HepG2 (cell line): ENCODE results near the gene CTU2. TPM values are rescaled to one million over a fixed set of nuclear protein-coding genes. Genes with fewer than 3 reads are reported as not detected.

Experiments used
- ATAC-seq: fragments of 200-7000 bp; cut with Tn5 transposase; 3 replicates; pipeline ENCODE4 v1.9.1; 2020; ENCODE audit warnings: mild to moderate bottlenecking, moderate library complexity
- BruUV-seq: library from RNA; stranded (reverse); fragments of 400-500 nt; replicated peaks from 2 replicates; lab custom pipeline; 2021; lab: Mats Ljungman, UMichigan
- CTCF ChIA-PET: fragments of 300-600 bp; formaldehyde crosslinking; extraction: SDS; loops from one replicate; lab custom pipeline; 2021; ENCODE audit warnings: low total read pairs, inconsistent platforms, low intra/inter-chr PET ratio; lab: Yijun Ruan, JAX
- POLR2A ChIA-PET: fragments of 350-600 bp; sonication (Branson Sonifier 250); formaldehyde crosslinking; loops from one replicate; lab custom pipeline; 2020; ENCODE audit warnings: antibody characterized with exemption, inconsistent platforms; lab: Yijun Ruan, JAX
- DNase-seq: peaks from one replicate; pipeline ENCODE4 v3.0.0-alpha.2; 2015; ENCODE audit warnings: low spot score
- FAIRE-seq: peaks from 3 replicates; lab custom pipeline; 2011; peaks lifted over from hg19 to GRCh38; lab: Jason Lieb, UNC
- H2AFZ ChIP-seq: one replicate; pipeline ENCODE4 v1.6.1; 2011; ENCODE audit warnings: low read length, inconsistent platforms
- H3K27ac ChIP-seq: fragments of 300-600 bp; 3 replicates; pipeline ENCODE4 v1.8.0; 2011; ENCODE audit warnings: mixed run types, mild to moderate bottlenecking, mixed read lengths, low read length, inconsistent platforms; ENCODE audit not compliant: insufficient read depth; ENCODE audit errors: extremely low read length
- H3K27me3 ChIP-seq, 2 experiments: fragments of 200-600 bp in 1 of 2; 2 replicates in 1 of 2; 3 replicates in 1 of 2; pipeline versions ENCODE4 v1.6.0 to v1.8.0; 2011; ENCODE audit warnings: low read length in 2 of 2, mild to moderate bottlenecking in 2 of 2, moderate library complexity in 2 of 2, inconsistent platforms in 1 of 2; ENCODE audit not compliant: insufficient read depth in 2 of 2, control insufficient read depth in 1 of 2
- H3K36me3 ChIP-seq, 2 experiments: fragments of 200-600 bp in 1 of 2; replicated peaks in 1 of 2; 2 replicates in 1 of 2; 3 replicates in 1 of 2; pipeline versions ENCODE4 v1.5.1 to v1.8.0; 2011; ENCODE audit warnings: low read length in 2 of 2, inconsistent platforms in 1 of 2; ENCODE audit not compliant: insufficient read depth in 2 of 2, control insufficient read depth in 1 of 2
- H3K4me1 ChIP-seq: 2 replicates; pipeline ENCODE4 v1.5.1; 2012; ENCODE audit warnings: low read length, inconsistent platforms; ENCODE audit not compliant: insufficient read depth
- H3K4me2 ChIP-seq: 2 replicates; pipeline ENCODE4 v1.6.0; 2011; ENCODE audit warnings: low read depth, low read length, inconsistent platforms
- H3K4me3 ChIP-seq, 3 experiments: fragments of 200-600 bp in 1 of 3; sonication (generic), shearing (Covaris generic) in 1 of 3; replicated peaks in 1 of 3; 2 replicates each; pipeline ENCODE4 v1.5.1; 2011 to 2016; ENCODE audit warnings: low read length in 3 of 3, inconsistent platforms in 2 of 3, low read depth in 2 of 3, mild to moderate bottlenecking in 2 of 3, control low read depth in 1 of 3, mixed read lengths in 1 of 3; ENCODE audit not compliant: insufficient read depth in 1 of 3
- H3K79me2 ChIP-seq: one replicate; pipeline ENCODE4 v1.6.1; 2011; ENCODE audit warnings: low read length, inconsistent platforms; ENCODE audit not compliant: insufficient read depth
- H3K9ac ChIP-seq: 2 replicates; pipeline ENCODE4 v1.6.0; 2011; ENCODE audit warnings: mild to moderate bottlenecking, low read depth, low read length, inconsistent platforms; ENCODE audit not compliant: insufficient read depth
- H3K9me3 ChIP-seq: 2 replicates; pipeline ENCODE4 v1.5.1; 2012; ENCODE audit warnings: mild to moderate bottlenecking, low read length
- H4K20me1 ChIP-seq: 2 replicates; pipeline ENCODE4 v1.6.0; 2011; ENCODE audit warnings: inconsistent platforms, mild to moderate bottlenecking, low read length, moderate library complexity; ENCODE audit not compliant: insufficient read depth
- ADNP ChIP-seq: sonication (generic); formaldehyde crosslinking; IDR thresholded peaks from 2 replicates; pipeline ENCODE4 v1.4.0; 2020; ENCODE audit warnings: missing genetic modification reagents
- IKZF1 ChIP-seq: fragments of 450-650 bp; IDR thresholded peaks from 2 replicates; pipeline ENCODE4 v1.7.1; 2016
- KDM2A ChIP-seq: sonication (generic); formaldehyde crosslinking; IDR thresholded peaks from 2 replicates; pipeline ENCODE4 v1.4.0; 2020; ENCODE audit warnings: low read depth, missing genetic modification reagents, borderline replicate concordance
- MTA3 ChIP-seq: sonication (generic); formaldehyde crosslinking; IDR thresholded peaks from 2 replicates; pipeline ENCODE4 v1.4.0; 2020; ENCODE audit warnings: missing genetic modification reagents
- SYNCRIP ChIP-seq: fragments of 200-400 bp; formaldehyde crosslinking; IDR thresholded peaks from 2 replicates; pipeline ENCODE4 v1.6.1; 2018; ENCODE audit warnings: mild to moderate bottlenecking, low read depth, low read length; ENCODE audit not compliant: insufficient read depth
- ZNF230 ChIP-seq: sonication (generic); formaldehyde crosslinking; IDR thresholded peaks from 2 replicates; pipeline ENCODE4 v1.4.0; 2020; ENCODE audit warnings: mild to moderate bottlenecking, missing genetic modification reagents
- ZNF605 ChIP-seq: sonication (generic); formaldehyde crosslinking; IDR thresholded peaks from 2 replicates; pipeline ENCODE4 v1.8.0; 2022; ENCODE audit warnings: mild to moderate bottlenecking, missing genetic modification reagents
- ZNF790 ChIP-seq: sonication (generic); formaldehyde crosslinking; IDR thresholded peaks from 2 replicates; pipeline ENCODE4 v1.8.0; 2022; ENCODE audit warnings: missing genetic modification reagents, mild to moderate bottlenecking, borderline replicate concordance
- ZZZ3 ChIP-seq: sonication (generic); formaldehyde crosslinking; IDR thresholded peaks from 2 replicates; pipeline ENCODE4 v1.4.0; 2020; ENCODE audit warnings: missing genetic modification reagents, mild to moderate bottlenecking, borderline replicate concordance
- WGBS: methylation state at CpG from one replicate; pipeline ENCODE4 v1.1.6; 2017; ENCODE audit warnings: low lambda C conversion rate; 5-methylcytosine and 5-hydroxymethylcytosine counted together
- in situ Hi-C: cut with HindIII; loops from 2 replicates; pipeline ENCODE4 v1.10.0; 2017; ENCODE audit warnings: low pct_unique_long_range_greater_than_20kb; ENCODE audit not compliant: extremely low pct_ligation_motif_present
- intact Hi-C: fragments of 100-400 bp; cut with micrococcal nuclease; formaldehyde crosslinking; loops from one replicate; pipeline ENCODE4 v1.10.0; 2022; ENCODE audit not compliant: unreplicated experiment
- polyA plus RNA-seq, 8 experiments: library from polyadenylated mRNA; depleted of rRNA in 3 of 8; stranded (reverse) in 7 of 8; unstranded in 1 of 8; fragments of >200 nt; fragmentation: Illumina TruSeq in 4 of 8; extraction: Trizol in 4 of 8; gene quantifications; 2 replicates each; pipeline versions ENCODE4 v1.2.1 to v1.2.3, GENCODE V29; 2011 to 2016; ENCODE audit warnings: low read depth in 4 of 8, missing spikeins in 1 of 8, mixed read lengths in 1 of 8; ENCODE audit not compliant: insufficient read depth in 1 of 8
- total RNA-seq, 5 experiments: library from RNA; depleted of rRNA; stranded (reverse); fragments of >200 nt; fragmentation: Illumina TruSeq; extraction: Trizol; gene quantifications; 2 replicates each; pipeline ENCODE4 v1.2.3, GENCODE V29; 2016; ENCODE audit warnings: low read depth in 1 of 5
- TF ChIP-seq, protein P1 (sequence below): IDR thresholded peaks from 2 replicates; pipeline ENCODE4 v1.6.1; 2016; ENCODE audit warnings: low read depth, missing genetic modification reagents, missing compliant biosample characterization
- TF ChIP-seq, protein P2 (sequence below): sonication (generic); formaldehyde crosslinking; IDR thresholded peaks from 2 replicates; pipeline ENCODE4 v1.4.0; 2020; ENCODE audit warnings: mild to moderate bottlenecking, missing genetic modification reagents

The CTU2 gene
- total and polyA plus RNA-seq, 2 of the 13 experiments (the other 11 are each of a cell fraction or from before 2014, with no cell fraction given), result 13.3 to 21.9 TPM

DNA sequence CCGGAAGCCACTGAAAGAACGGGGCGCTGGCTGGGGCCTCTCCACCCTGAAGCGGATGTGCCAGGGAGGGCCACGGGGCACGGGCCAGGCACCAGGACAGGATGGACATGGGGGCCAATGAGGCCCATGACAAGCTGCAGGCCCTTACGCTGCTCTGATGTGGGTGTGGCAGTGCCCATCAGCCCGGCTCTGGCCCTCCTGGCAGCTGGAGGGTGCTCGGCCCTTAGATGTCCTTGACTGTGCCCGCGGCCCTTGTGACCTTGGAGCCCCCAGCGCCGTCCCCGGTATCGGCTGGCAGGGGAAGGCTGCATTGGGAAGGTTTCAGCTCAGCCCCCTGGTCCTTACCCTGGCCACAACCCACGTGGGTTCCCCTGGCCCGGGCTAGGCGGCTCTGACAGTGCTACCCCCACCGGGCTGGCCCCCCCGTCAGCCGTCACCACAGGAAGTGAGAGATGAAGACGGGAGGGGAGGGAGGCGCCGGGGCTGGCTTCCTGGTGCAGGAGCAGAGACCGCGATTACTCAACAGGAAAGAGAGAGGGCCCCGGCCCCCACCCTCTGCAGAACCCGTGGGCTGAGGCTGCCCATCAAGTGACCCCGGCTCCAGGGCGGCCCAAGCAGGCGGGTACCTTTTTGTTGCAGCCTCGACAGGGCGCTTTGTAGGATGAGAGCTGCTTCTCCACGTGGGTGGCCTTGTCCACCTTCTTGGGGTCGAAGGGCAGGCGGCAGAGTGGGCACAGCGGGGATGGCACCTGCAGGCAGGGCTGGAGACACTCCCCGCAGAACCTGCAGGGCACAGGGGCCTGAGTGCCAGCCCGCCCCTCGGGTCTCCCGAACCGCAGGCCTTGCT, 5.4 kb upstream of the CTU2 start:
- peaks cover 56% of the 10 kb centered on the region for H3K4me1 ChIP-seq
- H3K36me3 ChIP-seq, result peaks cover 11 to 12% of the 10 kb centered on the region in 2 experiments; a peak in 4 of 5 replicates
- ChIA-PET CTCF (no interaction called here), POLR2A (interaction anchor here (1.1 to 1.9 kb wide), 2 partner anchors 14 to 78 kb away, joined by 3 to 11 read pairs; partner anchors contain the start of gene SNAI3)
- H3K9me3 ChIP-seq, result no peaks in the 10 kb centered on the region
- BruUV-seq, result no TSS peak
- intact Hi-C loops, result loop anchor here (2.0 kb wide), 1 partner anchor 38 kb away; the partner anchor contains the start of gene MVD
- peak overlapping the region; percentile 53 for H3K9ac ChIP-seq
- peak overlapping the region; percentile 77 for H3K4me2 ChIP-seq
- peaks cover 14% of the 10 kb centered on the region for H3K79me2 ChIP-seq
- H3K4me3 ChIP-seq, result peak overlapping the region; percentile 21 to 64 (median 47); a peak in 5 of 6 replicates
- no peaks in the 10 kb centered on the region for H3K27me3 ChIP-seq
- FAIRE-seq (peak; percentile 67), DNase-seq (peak; percentile 91), ATAC-seq (peak; percentile 81)
- WGBS, result 34% methylated on average over 33 of the region's 42 CpGs
- in situ Hi-C loops, result no loop called here
- H4K20me1 ChIP-seq, result no peaks in the 10 kb centered on the region
- no peak overlapping the region for H2AFZ ChIP-seq
- H3K27ac ChIP-seq, result peak overlapping the region; percentile 59
- TF ChIP-seq ZZZ3 (CRISPR knock-in tag) (peak; percentile 45; the same call in 1 of the 2 replicates), ADNP (CRISPR knock-in tag) (no peak), MTA3 (no peak), KDM2A (CRISPR knock-in tag) (peak; percentile 90), ZNF605 (CRISPR knock-in tag) (peak; percentile 97), IKZF1 (no peak), ZNF230 (CRISPR knock-in tag) (peak; percentile 18; the same call in 1 of the 2 replicates), ZNF790 (CRISPR knock-in tag) (peak; percentile 72), SYNCRIP (no peak)
- TF ChIP-seq, protein P1, sequence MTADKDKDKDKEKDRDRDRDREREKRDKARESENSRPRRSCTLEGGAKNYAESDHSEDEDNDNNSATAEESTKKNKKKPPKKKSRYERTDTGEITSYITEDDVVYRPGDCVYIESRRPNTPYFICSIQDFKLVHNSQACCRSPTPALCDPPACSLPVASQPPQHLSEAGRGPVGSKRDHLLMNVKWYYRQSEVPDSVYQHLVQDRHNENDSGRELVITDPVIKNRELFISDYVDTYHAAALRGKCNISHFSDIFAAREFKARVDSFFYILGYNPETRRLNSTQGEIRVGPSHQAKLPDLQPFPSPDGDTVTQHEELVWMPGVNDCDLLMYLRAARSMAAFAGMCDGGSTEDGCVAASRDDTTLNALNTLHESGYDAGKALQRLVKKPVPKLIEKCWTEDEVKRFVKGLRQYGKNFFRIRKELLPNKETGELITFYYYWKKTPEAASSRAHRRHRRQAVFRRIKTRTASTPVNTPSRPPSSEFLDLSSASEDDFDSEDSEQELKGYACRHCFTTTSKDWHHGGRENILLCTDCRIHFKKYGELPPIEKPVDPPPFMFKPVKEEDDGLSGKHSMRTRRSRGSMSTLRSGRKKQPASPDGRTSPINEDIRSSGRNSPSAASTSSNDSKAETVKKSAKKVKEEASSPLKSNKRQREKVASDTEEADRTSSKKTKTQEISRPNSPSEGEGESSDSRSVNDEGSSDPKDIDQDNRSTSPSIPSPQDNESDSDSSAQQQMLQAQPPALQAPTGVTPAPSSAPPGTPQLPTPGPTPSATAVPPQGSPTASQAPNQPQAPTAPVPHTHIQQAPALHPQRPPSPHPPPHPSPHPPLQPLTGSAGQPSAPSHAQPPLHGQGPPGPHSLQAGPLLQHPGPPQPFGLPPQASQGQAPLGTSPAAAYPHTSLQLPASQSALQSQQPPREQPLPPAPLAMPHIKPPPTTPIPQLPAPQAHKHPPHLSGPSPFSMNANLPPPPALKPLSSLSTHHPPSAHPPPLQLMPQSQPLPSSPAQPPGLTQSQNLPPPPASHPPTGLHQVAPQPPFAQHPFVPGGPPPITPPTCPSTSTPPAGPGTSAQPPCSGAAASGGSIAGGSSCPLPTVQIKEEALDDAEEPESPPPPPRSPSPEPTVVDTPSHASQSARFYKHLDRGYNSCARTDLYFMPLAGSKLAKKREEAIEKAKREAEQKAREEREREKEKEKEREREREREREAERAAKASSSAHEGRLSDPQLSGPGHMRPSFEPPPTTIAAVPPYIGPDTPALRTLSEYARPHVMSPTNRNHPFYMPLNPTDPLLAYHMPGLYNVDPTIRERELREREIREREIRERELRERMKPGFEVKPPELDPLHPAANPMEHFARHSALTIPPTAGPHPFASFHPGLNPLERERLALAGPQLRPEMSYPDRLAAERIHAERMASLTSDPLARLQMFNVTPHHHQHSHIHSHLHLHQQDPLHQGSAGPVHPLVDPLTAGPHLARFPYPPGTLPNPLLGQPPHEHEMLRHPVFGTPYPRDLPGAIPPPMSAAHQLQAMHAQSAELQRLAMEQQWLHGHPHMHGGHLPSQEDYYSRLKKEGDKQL (CRISPR knock-in tag), result peak; percentile 55; the same call in 1 of the 2 replicates
- TF ChIP-seq, protein P2, sequence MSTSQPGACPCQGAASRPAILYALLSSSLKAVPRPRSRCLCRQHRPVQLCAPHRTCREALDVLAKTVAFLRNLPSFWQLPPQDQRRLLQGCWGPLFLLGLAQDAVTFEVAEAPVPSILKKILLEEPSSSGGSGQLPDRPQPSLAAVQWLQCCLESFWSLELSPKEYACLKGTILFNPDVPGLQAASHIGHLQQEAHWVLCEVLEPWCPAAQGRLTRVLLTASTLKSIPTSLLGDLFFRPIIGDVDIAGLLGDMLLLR (CRISPR knock-in tag), result peak; percentile 74; the same call in 1 of the 2 replicates
